ENCODE results near the gene CNDP2. TPM values are rescaled to one million over a fixed set of nuclear protein-coding genes. Genes with fewer than 3 reads are reported as not detected.
A peak's percentile ranks its signal among the peaks of the same experiment; 100 is the strongest.

CNDP2 gene
- total and polyA plus RNA-seq, 2 of the 13 experiments (the other 11 are each of a cell fraction or from before 2014, with no cell fraction given): 64.7 to 80.8 TPM

- no peak for TF ChIP-seq ZNF333 (CRISPR knock-in tag; IDR thresholded peaks at IDR 0.05; ENCODE audit: borderline replicate concordance)
- no peak for TF ChIP-seq ZNF558 (CRISPR knock-in tag; IDR thresholded peaks at IDR 0.05; ENCODE audit: borderline replicate concordance)
- no peak for TF ChIP-seq POLR2AphosphoS2 (IDR thresholded peaks at IDR 0.05; ENCODE audit: low read depth, low read length)
- no peak for TF ChIP-seq ATF3 (CRISPR knock-in tag; IDR thresholded peaks at IDR 0.05)
- TF ChIP-seq ZZZ3 (CRISPR knock-in tag; IDR thresholded peaks at IDR 0.05; ENCODE audit: borderline replicate concordance): no peak
- TF ChIP-seq SP2 (CRISPR knock-in tag; IDR thresholded peaks at IDR 0.05): no peak
- TF ChIP-seq ATM (IDR thresholded peaks at IDR 0.05; ENCODE audit: borderline replicate concordance): no peak
- TF ChIP-seq JUND (CRISPR knock-in tag; IDR thresholded peaks at IDR 0.05): no peak
- TF ChIP-seq BCL6 (CRISPR knock-in tag; IDR thresholded peaks at IDR 0.05): no peak
Observed at GRCh38 chr18:74482697-74483096, 13.5 kb upstream of the CNDP2 start (continued).

- intact Hi-C loops (cut with micrococcal nuclease; ENCODE audit: unreplicated experiment): no loop called here
- ATAC-seq: peak; percentile 71
- in situ Hi-C loops (cut with HindIII; ENCODE audit: extremely low pct_ligation_motif_present, low pct_unique_long_range_greater_than_20kb): loop anchor here (5.0 to 25.0 kb wide), 2 partner anchors 119 to 299 kb away; no protein-coding TSS in a partner anchor
- H3K79me2 ChIP-seq (ENCODE audit: insufficient read depth, low read length): no peaks in the 10 kb centered on the region
- peaks cover 1 to 2% of the 10 kb centered on the region in 2 experiments; a peak in 2 of 5 replicates for H3K27me3 ChIP-seq (ENCODE audit: control insufficient read depth in 1 of 2, insufficient read depth in 2 of 2, low read length in 2 of 2)
- H3K9ac ChIP-seq (ENCODE audit: insufficient read depth, low read depth, low read length): peak overlapping the region; percentile 16; the same call in 1 of the 2 replicates
- DNase-seq (ENCODE audit: low spot score): no peak
- no peaks in the 10 kb centered on the region for H3K9me3 ChIP-seq (ENCODE audit: low read length)
- no peak overlapping the region for H3K27ac ChIP-seq (ENCODE audit: extremely low read length, insufficient read depth, low read length)
- H2AFZ ChIP-seq (ENCODE audit: low read length): no peak overlapping the region
- no peaks in the 10 kb centered on the region for H3K36me3 ChIP-seq (replicated peaks in 1 of 2; ENCODE audit: control insufficient read depth in 1 of 2, insufficient read depth in 2 of 2, low read length in 2 of 2)
- no TSS peak for BruUV-seq (replicated peaks)
- no peak for FAIRE-seq
- H3K4me3 ChIP-seq (replicated peaks in 1 of 3; ENCODE audit: insufficient read depth in 1 of 3, low read depth in 2 of 3, low read length in 3 of 3): peak overlapping the region in 1 of 3 experiments; percentile 52; a peak in 2 of 6 replicates
- H3K4me2 ChIP-seq (ENCODE audit: low read depth, low read length): peak overlapping the region; percentile 56
- no peaks in the 10 kb centered on the region for H4K20me1 ChIP-seq (ENCODE audit: insufficient read depth, low read length)
- ChIA-PET POLR2A (interaction anchor here (1.1 to 1.3 kb wide), 2 partner anchors 10 to 56 kb away, joined by 3 to 5 read pairs; partner anchors contain the start of gene CNDP2), CTCF (ENCODE audit: low intra/inter-chr PET ratio, low total read pairs) (no interaction called here)
- 6% methylated on average over 11 of the region's 15 CpGs for WGBS (ENCODE audit: low lambda C conversion rate)
- peaks cover 25% of the 10 kb centered on the region for H3K4me1 ChIP-seq (ENCODE audit: insufficient read depth, low read length)
- TF ChIP-seq ZNF777 (CRISPR knock-in tag; IDR thresholded peaks at IDR 0.05) (no peak), MXI1 (IDR thresholded peaks at IDR 0.05; ENCODE audit: borderline replicate concordance, low read depth, low read length) (no peak), SNAPC2 (CRISPR knock-in tag; IDR thresholded peaks at IDR 0.05) (no peak), ZNF740 (CRISPR knock-in tag; IDR thresholded peaks at IDR 0.05) (no peak), ZBTB14 (CRISPR knock-in tag; IDR thresholded peaks at IDR 0.05) (no peak), PHF21A (CRISPR knock-in tag; IDR thresholded peaks at IDR 0.05) (no peak), CSRNP1 (CRISPR knock-in tag; IDR thresholded peaks at IDR 0.05) (no peak), NRL (CRISPR knock-in tag; IDR thresholded peaks at IDR 0.05; ENCODE audit: borderline replicate concordance) (0 out of 2 replicates have a peak, but pooled peaks have one; percentile 32), ZNF296 (CRISPR knock-in tag; conservative IDR thresholded peaks at IDR 0.05) (no peak), MAFG (CRISPR knock-in tag; IDR thresholded peaks at IDR 0.05) (no peak), GATAD2A (CRISPR knock-in tag; IDR thresholded peaks at IDR 0.05) (no peak), PHF5A (CRISPR knock-in tag; IDR thresholded peaks at IDR 0.05; ENCODE audit: low read depth, unreplicated experiment) (no peak), AGO2 (optimal IDR thresholded peaks at IDR 0.05; ENCODE audit: low read depth, low read length) (no peak)
Observed at GRCh38 chr18:74486119-74486849, 9.9 kb upstream of the CNDP2 start.

Measured in HepG2 (cell line).